ENCODE results near the gene MALT1. TPM values are rescaled to one million over a fixed set of nuclear protein-coding genes. Genes with fewer than 3 reads are reported as not detected.

The MALT1 gene
- 100 to 1,000 TPM in 1 of 2 donors, 10 to 100 TPM in 1; 87.8 to 108 TPM for total RNA-seq
- total RNA-seq, result 241 to 262 reads per million in 2 donors

GRCh38 chr18:58671111-58671631 lies at the start of gene MALT1:
Gene MALT1, plus strand, starts transcription at chr18:58671465. Its CDS starts 179 bp downstream, at chr18:58671644.
- Mint-ChIP-seq H3K4me3 (peak within 1 kb of the TSS; percentile 97), H3K36me3 (ENCODE audit: low read depth) (peaks cover 11% of the 10 kb centered on the region), H3K4me1 (peaks cover 45% of the 10 kb centered on the region), H3K27me3 (no peaks in the 10 kb centered on the region), H3K27ac (peak within 1 kb of the TSS; percentile 92)
- no peaks in the 10 kb centered on the region for H3K9me3 ChIP-seq (ENCODE audit: control insufficient read depth, low read length, poor library complexity, severe bottlenecking)
- DNase-seq (peak; percentile 94 to 97 (median 96)), ATAC-seq (peak; percentile 88)

- no peak for ATAC-seq
- Mint-ChIP-seq H3K36me3 (ENCODE audit: low read depth) (no peaks in the 10 kb centered on the region), H3K4me1 (peaks cover 21% of the 10 kb centered on the region), H3K27me3 (no peaks in the 10 kb centered on the region), H3K4me3 (no peak overlapping the region), H3K27ac (no peak overlapping the region)
- H3K9me3 ChIP-seq (ENCODE audit: control insufficient read depth, low read length, poor library complexity, severe bottlenecking), result no peaks in the 10 kb centered on the region
- DNase-seq, result no peak
Measured at GRCh38 chr18:58624011-58624410, 47.3 kb upstream of the MALT1 start.

- H3K9me3 ChIP-seq (ENCODE audit: control insufficient read depth, low read length, poor library complexity, severe bottlenecking), result no peaks in the 10 kb centered on the region
- Mint-ChIP-seq H3K27me3 (no peaks in the 10 kb centered on the region), H3K4me3 (peak overlapping the region; percentile 41), H3K36me3 (ENCODE audit: low read depth) (no peaks in the 10 kb centered on the region), H3K4me1 (peaks cover 27% of the 10 kb centered on the region), H3K27ac (peak overlapping the region; percentile 21)
- ATAC-seq (peak; percentile 68), DNase-seq (no peak)
Measured at GRCh38 chr18:58625839-58626238, 45.4 kb upstream of the MALT1 start.

- no peak for DNase-seq
- H3K4me1 Mint-ChIP-seq, result peaks cover 19% of the 10 kb centered on the region
- H3K9me3 ChIP-seq (ENCODE audit: control insufficient read depth, low read length, poor library complexity, severe bottlenecking), result no peaks in the 10 kb centered on the region
- no peak overlapping the region for H3K4me3 Mint-ChIP-seq
- H3K36me3 Mint-ChIP-seq (ENCODE audit: low read depth), result no peaks in the 10 kb centered on the region
- H3K27ac Mint-ChIP-seq, result peak overlapping the region; percentile 86
- no peak for ATAC-seq
- H3K27me3 Mint-ChIP-seq, result no peaks in the 10 kb centered on the region
Measured at GRCh38 chr18:58630071-58630470, 41.2 kb upstream of the MALT1 start.

GRCh38 chr18:58631301-58631700 lies 40.0 kb upstream of the MALT1 start:
- H3K27ac Mint-ChIP-seq, result no peak overlapping the region
- no peak for ATAC-seq
- H3K36me3 Mint-ChIP-seq (ENCODE audit: low read depth), result no peaks in the 10 kb centered on the region
- no peak for DNase-seq
- no peak overlapping the region for H3K4me3 Mint-ChIP-seq
- H3K27me3 Mint-ChIP-seq, result no peaks in the 10 kb centered on the region
- peaks cover 13% of the 10 kb centered on the region for H3K4me1 Mint-ChIP-seq
- no peaks in the 10 kb centered on the region for H3K9me3 ChIP-seq (ENCODE audit: control insufficient read depth, low read length, poor library complexity, severe bottlenecking)

GRCh38 chr18:58632552-58632951 lies 38.7 kb upstream of the MALT1 start:
- no peak for ATAC-seq
- DNase-seq, result no peak
- H3K9me3 ChIP-seq (ENCODE audit: control insufficient read depth, low read length, poor library complexity, severe bottlenecking), result no peaks in the 10 kb centered on the region
- no peak overlapping the region for H3K4me3 Mint-ChIP-seq
- peaks cover 10% of the 10 kb centered on the region for H3K4me1 Mint-ChIP-seq
- no peaks in the 10 kb centered on the region for H3K36me3 Mint-ChIP-seq (ENCODE audit: low read depth)
- no peak overlapping the region for H3K27ac Mint-ChIP-seq
- H3K27me3 Mint-ChIP-seq, result no peaks in the 10 kb centered on the region

- peaks cover 10% of the 10 kb centered on the region for H3K4me1 Mint-ChIP-seq
- DNase-seq (no peak), ATAC-seq (no peak)
- H3K27me3 Mint-ChIP-seq, result no peaks in the 10 kb centered on the region
- no peaks in the 10 kb centered on the region for H3K9me3 ChIP-seq (ENCODE audit: control insufficient read depth, low read length, poor library complexity, severe bottlenecking)
- H3K36me3 Mint-ChIP-seq (ENCODE audit: low read depth), result no peaks in the 10 kb centered on the region
- H3K4me3 Mint-ChIP-seq, result no peak overlapping the region
- no peak overlapping the region for H3K27ac Mint-ChIP-seq
Measured at GRCh38 chr18:58633874-58634273, 37.4 kb upstream of the MALT1 start.

- DNase-seq (no peak), ATAC-seq (no peak)
- H3K4me1 Mint-ChIP-seq, result peaks cover 2% of the 10 kb centered on the region
- H3K27me3 Mint-ChIP-seq, result no peaks in the 10 kb centered on the region
- H3K4me3 Mint-ChIP-seq, result no peak overlapping the region
- no peak overlapping the region for H3K27ac Mint-ChIP-seq
- H3K9me3 ChIP-seq (ENCODE audit: control insufficient read depth, low read length, poor library complexity, severe bottlenecking), result no peaks in the 10 kb centered on the region
- H3K36me3 Mint-ChIP-seq (ENCODE audit: low read depth), result no peaks in the 10 kb centered on the region
Measured at GRCh38 chr18:58635891-58636290, 35.4 kb upstream of the MALT1 start.

- no peaks in the 10 kb centered on the region for H3K4me1 Mint-ChIP-seq
- ATAC-seq, result no peak
- no peak overlapping the region for H3K27ac Mint-ChIP-seq
- no peak overlapping the region for H3K4me3 Mint-ChIP-seq
- H3K27me3 Mint-ChIP-seq, result no peaks in the 10 kb centered on the region
- no peaks in the 10 kb centered on the region for H3K36me3 Mint-ChIP-seq (ENCODE audit: low read depth)
- DNase-seq, result no peak
- H3K9me3 ChIP-seq (ENCODE audit: control insufficient read depth, low read length, poor library complexity, severe bottlenecking), result no peaks in the 10 kb centered on the region
Measured at GRCh38 chr18:58637197-58637596, 34.1 kb upstream of the MALT1 start.

- no peaks in the 10 kb centered on the region for H3K4me1 Mint-ChIP-seq
Measured at GRCh38 chr18:58637946-58638345, 33.3 kb upstream of the MALT1 start.

GRCh38 chr18:58638441-58638840 lies 32.8 kb upstream of the MALT1 start:
- H3K4me1 Mint-ChIP-seq, result no peaks in the 10 kb centered on the region

More at GRCh38 chr18:58637946-58638345, 33.3 kb upstream of the MALT1 start:
- no peak for DNase-seq
- Mint-ChIP-seq H3K27ac (peak overlapping the region; percentile 2), H3K4me3 (no peak overlapping the region), H3K27me3 (no peaks in the 10 kb centered on the region), H3K36me3 (ENCODE audit: low read depth) (no peaks in the 10 kb centered on the region)
- ATAC-seq, result no peak
- H3K9me3 ChIP-seq (ENCODE audit: control insufficient read depth, low read length, poor library complexity, severe bottlenecking), result no peaks in the 10 kb centered on the region

GRCh38 chr18:58639237-58639636 lies 32.0 kb upstream of the MALT1 start:
- H3K9me3 ChIP-seq (ENCODE audit: control insufficient read depth, low read length, poor library complexity, severe bottlenecking), result no peaks in the 10 kb centered on the region
- no peaks in the 10 kb centered on the region for H3K36me3 Mint-ChIP-seq (ENCODE audit: low read depth)
- no peak overlapping the region for H3K4me3 Mint-ChIP-seq
- no peaks in the 10 kb centered on the region for H3K27me3 Mint-ChIP-seq
- no peak for DNase-seq
- ATAC-seq, result no peak
- H3K27ac Mint-ChIP-seq, result no peak overlapping the region
- no peaks in the 10 kb centered on the region for H3K4me1 Mint-ChIP-seq

More at GRCh38 chr18:58638441-58638840, 32.8 kb upstream of the MALT1 start:
- no peaks in the 10 kb centered on the region for H3K36me3 Mint-ChIP-seq (ENCODE audit: low read depth)
- no peaks in the 10 kb centered on the region for H3K27me3 Mint-ChIP-seq
- no peaks in the 10 kb centered on the region for H3K9me3 ChIP-seq (ENCODE audit: control insufficient read depth, low read length, poor library complexity, severe bottlenecking)
- no peak overlapping the region for H3K4me3 Mint-ChIP-seq
- ATAC-seq (no peak), DNase-seq (no peak)
- H3K27ac Mint-ChIP-seq, result peak overlapping the region; percentile 2

GRCh38 chr18:58639751-58640427 lies 31.4 kb upstream of the MALT1 start:
- Mint-ChIP-seq H3K36me3 (ENCODE audit: low read depth) (no peaks in the 10 kb centered on the region), H3K27ac (no peak overlapping the region), H3K27me3 (no peaks in the 10 kb centered on the region), H3K4me1 (no peaks in the 10 kb centered on the region), H3K4me3 (no peak overlapping the region)
- ATAC-seq (no peak), DNase-seq (no peak)
- H3K9me3 ChIP-seq (ENCODE audit: control insufficient read depth, low read length, poor library complexity, severe bottlenecking), result no peaks in the 10 kb centered on the region

- no peaks in the 10 kb centered on the region for H3K36me3 Mint-ChIP-seq (ENCODE audit: low read depth)
Measured at GRCh38 chr18:58640428-58640805, 30.8 kb upstream of the MALT1 start.

More at GRCh38 chr18:58640428-58640805, 30.8 kb upstream of the MALT1 start:
- H3K9me3 ChIP-seq (ENCODE audit: control insufficient read depth, low read length, poor library complexity, severe bottlenecking), result no peaks in the 10 kb centered on the region
- H3K4me1 Mint-ChIP-seq, result no peaks in the 10 kb centered on the region
- no peak overlapping the region for H3K4me3 Mint-ChIP-seq
- no peak overlapping the region for H3K27ac Mint-ChIP-seq
- DNase-seq, result no peak
- no peaks in the 10 kb centered on the region for H3K27me3 Mint-ChIP-seq
- ATAC-seq, result no peak
